WI38 (cell line): ENCODE measurements around the gene ZDHHC7.
A peak's percentile ranks its signal among the peaks of the same experiment; 100 is the strongest.

ENCODE experiments used
- H3K4me3 ChIP-seq: 2 replicates; pipeline ENCODE4 v1.5.1; 2011; ENCODE audit warnings: low read depth, mild to moderate bottlenecking, control low read depth, low read length
- CTCF ChIP-seq: IDR thresholded peaks from 2 replicates; pipeline ENCODE4 v1.5.1; 2012; ENCODE audit warnings: low read depth, mild to moderate bottlenecking, control low read depth, low read length

Gene ZDHHC7

GRCh38 chr16:84970447-84971127 lies 40.7 kb downstream of the ZDHHC7 start:
- H3K4me3 ChIP-seq, result no peak overlapping the region
- TF ChIP-seq CTCF, result peak; percentile 73

GRCh38 chr16:84967828-84968227 lies 43.5 kb downstream of the ZDHHC7 start:
- TF ChIP-seq CTCF, result no peak
- no peak overlapping the region for H3K4me3 ChIP-seq

GRCh38 chr16:84965428-84966415 lies 45.6 kb downstream of the ZDHHC7 start:
- TF ChIP-seq CTCF, result no peak

GRCh38 chr16:84964386-84965128 lies 46.8 kb downstream of the ZDHHC7 start:
- TF ChIP-seq CTCF, result no peak
- no peak overlapping the region for H3K4me3 ChIP-seq

More at GRCh38 chr16:84965428-84966415, 45.6 kb downstream of the ZDHHC7 start:
- no peak overlapping the region for H3K4me3 ChIP-seq

- no peak overlapping the region for H3K4me3 ChIP-seq
Measured at GRCh38 chr16:84963066-84963465, 48.3 kb downstream of the ZDHHC7 start.

DNA sequence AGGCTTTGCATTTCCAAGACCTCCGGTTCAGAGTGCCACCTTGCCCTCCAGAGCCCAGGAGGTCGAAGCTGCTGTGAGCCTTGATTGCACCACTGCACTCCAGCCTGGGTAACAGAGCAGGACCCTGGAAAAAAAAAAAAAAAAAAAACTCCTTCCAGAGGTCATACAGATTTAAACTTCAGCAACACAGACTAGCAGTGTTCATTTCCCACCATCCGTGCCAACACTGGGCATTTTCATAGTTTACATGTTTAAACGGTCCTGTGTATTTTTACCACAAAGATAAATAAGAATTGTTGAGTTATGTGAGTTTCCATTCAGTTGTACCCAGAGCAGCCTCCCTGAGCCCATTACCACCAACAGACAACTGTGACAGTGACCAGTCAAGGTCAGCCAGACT lies 50.4 kb downstream of the ZDHHC7 start:
- TF ChIP-seq CTCF, result no peak
- H3K4me3 ChIP-seq, result no peak overlapping the region

More at GRCh38 chr16:84963066-84963465, 48.3 kb downstream of the ZDHHC7 start:
- TF ChIP-seq CTCF, result no peak
